Endothelial cell of umbilical vein (primary cell): ENCODE measurements around the gene TMEM121. TPM values are rescaled to one million over a fixed set of nuclear protein-coding genes. Genes with fewer than 3 reads are reported as not detected.

Experiments used
- BruUV-seq: library from RNA; stranded (reverse); fragments of 400-500 nt; replicated peaks from 2 replicates; lab custom pipeline; 2021; lab: Mats Ljungman, UMichigan
- CTCF ChIA-PET: fragments of 300-600, 350-600 bp; sonication (Branson Sonifier 250); formaldehyde crosslinking; loops from one replicate; lab custom pipeline; 2021; ENCODE audit warnings: antibody characterized with exemption, inconsistent platforms; lab: Charles Lee
- POLR2A ChIA-PET: fragments of 300-600, 350-600 bp; sonication (Branson Sonifier 250); formaldehyde crosslinking; loops from one replicate; lab custom pipeline; 2021; ENCODE audit warnings: antibody characterized with exemption, inconsistent platforms; lab: Charles Lee
- DNase-seq: peaks from one replicate; pipeline ENCODE4 v3.0.0-alpha.2; 2011; ENCODE audit warnings: low read depth, low spot score
- FAIRE-seq: peaks from 2 replicates; lab custom pipeline; 2011; peaks lifted over from hg19 to GRCh38; lab: Jason Lieb, UNC
- H2AFZ ChIP-seq: 2 replicates; pipeline ENCODE4 v1.6.0; 2012; ENCODE audit warnings: low read depth, low read length, control low read depth, inconsistent platforms
- H3K27ac ChIP-seq: 2 replicates; pipeline ENCODE4 v1.5.1; 2011; ENCODE audit warnings: low read depth, mild to moderate bottlenecking, control low read depth, low read length, moderate library complexity; ENCODE audit not compliant: insufficient read depth
- H3K27me3 ChIP-seq, 2 experiments: 2 replicates each; pipeline versions ENCODE4 v1.6.0 to v1.6.1; 2011; ENCODE audit warnings: low read length in 2 of 2, mixed read lengths in 1 of 2; ENCODE audit not compliant: control insufficient read depth in 2 of 2, insufficient read depth in 2 of 2
- H3K36me3 ChIP-seq, 2 experiments: 2 replicates in 1 of 2; 3 replicates in 1 of 2; pipeline ENCODE4 v1.5.1; 2011; ENCODE audit warnings: low read length in 2 of 2, mild to moderate bottlenecking in 1 of 2, moderate library complexity in 1 of 2; ENCODE audit not compliant: control insufficient read depth in 2 of 2, insufficient read depth in 2 of 2; ENCODE audit errors: extremely low read depth in 1 of 2
- H3K4me1 ChIP-seq: 3 replicates; pipeline ENCODE4 v1.5.1; 2011; ENCODE audit warnings: mild to moderate bottlenecking, low read length; ENCODE audit not compliant: control insufficient read depth, insufficient read depth; ENCODE audit errors: extremely low read depth
- H3K4me2 ChIP-seq: 2 replicates; pipeline ENCODE4 v1.6.1; 2011; ENCODE audit warnings: low read length, control low read depth, mixed read lengths; ENCODE audit not compliant: insufficient read depth
- H3K4me3 ChIP-seq, 3 experiments: fragments of 200-600 bp in 1 of 3; sonication (generic), shearing (Covaris generic) in 1 of 3; replicated peaks in 1 of 3; 2 replicates each; pipeline ENCODE4 v1.5.1; 2011 to 2016; ENCODE audit warnings: control low read depth in 3 of 3, low read length in 3 of 3, mild to moderate bottlenecking in 2 of 3, inconsistent platforms in 1 of 3, low read depth in 1 of 3, moderate library complexity in 1 of 3; ENCODE audit not compliant: insufficient read depth in 1 of 3
- H3K79me2 ChIP-seq: 2 replicates; pipeline ENCODE4 v1.6.0; 2012; ENCODE audit warnings: low read length, inconsistent platforms; ENCODE audit not compliant: control insufficient read depth, insufficient read depth
- H3K9ac ChIP-seq: replicated peaks from 2 replicates; pipeline ENCODE3; 2011; ENCODE audit warnings: low read length, control low read depth; ENCODE audit not compliant: insufficient read depth; ENCODE audit errors: extremely low read depth
- H3K9me1 ChIP-seq: replicated peaks from 3 replicates; pipeline ENCODE4 v1.6.0; 2011; ENCODE audit warnings: mild to moderate bottlenecking, low read length; ENCODE audit not compliant: control insufficient read depth, insufficient read depth; ENCODE audit errors: extremely low read depth
- H3K9me3 ChIP-seq: replicated peaks from 2 replicates; pipeline ENCODE4 v1.5.1; 2012; ENCODE audit warnings: low read length, inconsistent platforms; ENCODE audit not compliant: control insufficient read depth, insufficient read depth
- H4K20me1 ChIP-seq: replicated peaks from 2 replicates; pipeline ENCODE3; 2011; ENCODE audit warnings: mild to moderate bottlenecking, low read length; ENCODE audit not compliant: control insufficient read depth, insufficient read depth; ENCODE audit errors: extremely low read depth
- CTCF ChIP-seq, 2 donors: IDR thresholded peaks; 1 replicate in 1 of 2; 2 replicates in 1 of 2; pipeline ENCODE4 v1.5.1; 2011; ENCODE audit warnings: low read length in 2 of 2, mild to moderate bottlenecking in 2 of 2, moderate library complexity in 2 of 2, control low read depth in 1 of 2, inconsistent platforms in 1 of 2, low read depth in 1 of 2; ENCODE audit not compliant: insufficient read depth in 1 of 2; ENCODE audit errors: extremely low read depth in 1 of 2
- EZH2 ChIP-seq: IDR thresholded peaks from 2 replicates; pipeline ENCODE4 v1.6.1; 2012; ENCODE audit warnings: borderline replicate concordance, low read depth, mild to moderate bottlenecking, moderate library complexity, low read length, inconsistent platforms; ENCODE audit not compliant: severe bottlenecking
- FOS ChIP-seq: IDR thresholded peaks from 2 replicates; pipeline ENCODE4 v1.6.1; 2011; ENCODE audit warnings: mild to moderate bottlenecking, low read length, moderate library complexity, borderline replicate concordance; ENCODE audit not compliant: insufficient read depth
- GATA2 ChIP-seq: IDR thresholded peaks from 2 replicates; pipeline ENCODE4 v1.7.0; 2011; ENCODE audit warnings: low read depth, mild to moderate bottlenecking, moderate library complexity, mixed read lengths, low read length; ENCODE audit not compliant: insufficient read length, insufficient read depth
- JUN ChIP-seq: IDR thresholded peaks from 2 replicates; pipeline ENCODE4 v1.6.1; 2011; ENCODE audit warnings: borderline replicate concordance, low read depth; ENCODE audit not compliant: insufficient read length, insufficient read depth
- MAX ChIP-seq: IDR thresholded peaks from 2 replicates; pipeline ENCODE4 v1.6.1; 2011; ENCODE audit not compliant: insufficient read depth, insufficient read length
- MYC ChIP-seq: IDR thresholded peaks from one replicate; pipeline ENCODE4 v1.6.1; 2011; ENCODE audit warnings: mild to moderate bottlenecking, low read depth, low read length
- POLR2A ChIP-seq: IDR thresholded peaks from 2 replicates; pipeline ENCODE4 v1.6.1; 2012; ENCODE audit warnings: low read depth, mild to moderate bottlenecking, control low read depth, low read length
- POLR2AphosphoS5 ChIP-seq: IDR thresholded peaks from 2 replicates; pipeline ENCODE4 v1.6.1; 2012; ENCODE audit warnings: low read depth, mild to moderate bottlenecking, control low read depth, low read length, moderate library complexity; ENCODE audit not compliant: insufficient read depth
- dilution Hi-C: fragments of 300-500 bp; cut with MboI; formaldehyde crosslinking; loops from one replicate; pipeline ENCODE4 v1.15.0; 2019; ENCODE audit warnings: low sequenced_read_pairs; ENCODE audit not compliant: extremely low pct_ligation_motif_present
- intact Hi-C: fragments of 100-400 bp; cut with micrococcal nuclease; formaldehyde crosslinking; loops from one replicate; pipeline ENCODE4 v1.10.0; 2022
- polyA plus RNA-seq, 4 experiments: library from polyadenylated mRNA; depleted of rRNA in 3 of 4; stranded (reverse) in 3 of 4; unstranded in 1 of 4; fragments of >200 nt; gene quantifications; 2 replicates each; pipeline versions ENCODE4 v1.2.1 to v1.2.3, GENCODE V29; 2011 to 2012; ENCODE audit warnings: missing spikeins in 1 of 4
- total RNA-seq: library from RNA; stranded (reverse); gene quantifications from 2 replicates; pipeline ENCODE4 v1.2.3, GENCODE V29; 2021

TMEM121 gene
- total and polyA plus RNA-seq, 2 donors (not counting 3 experiments of a cell fraction or from before 2014, with no cell fraction given): 4.8 to 7.7 TPM

GRCh38 chr14:105502446-105503295, 23.7 kb upstream of the TMEM121 start:
- no peaks in the 10 kb centered on the region for H3K9me1 ChIP-seq
- intact Hi-C loops: no loop called here
- no TSS peak for BruUV-seq
- no peak for DNase-seq
- CTCF ChIA-PET: no interaction called here
- POLR2A ChIA-PET: no interaction called here
- no peak overlapping the region for H3K4me2 ChIP-seq
- H3K36me3 ChIP-seq: no peaks in the 10 kb centered on the region
- FAIRE-seq: no peak
- no peaks in the 10 kb centered on the region for H4K20me1 ChIP-seq
- H3K27me3 ChIP-seq: no peaks in the 10 kb centered on the region
- no peaks in the 10 kb centered on the region for H3K4me1 ChIP-seq
- dilution Hi-C loops: no loop called here
- H3K4me3 ChIP-seq: no peak overlapping the region
- no peaks in the 10 kb centered on the region for H3K79me2 ChIP-seq
- H3K9ac ChIP-seq: no peak overlapping the region
- H3K27ac ChIP-seq: no peak overlapping the region
- no peak overlapping the region for H2AFZ ChIP-seq
- no peaks in the 10 kb centered on the region for H3K9me3 ChIP-seq
- TF ChIP-seq FOS (no peak), POLR2AphosphoS5 (no peak), POLR2A (no peak)

GRCh38 chr14:105503296-105503640, 23.1 kb upstream of the TMEM121 start:
- Histone ChIP-seq H3K9me3 (no peaks in the 10 kb centered on the region), H3K9ac (no peak overlapping the region), H3K27me3 (no peaks in the 10 kb centered on the region), H3K4me3 (no peak overlapping the region), H3K9me1 (no peaks in the 10 kb centered on the region), H3K4me1 (no peaks in the 10 kb centered on the region), H3K36me3 (no peaks in the 10 kb centered on the region), H3K27ac (no peak overlapping the region), H4K20me1 (no peaks in the 10 kb centered on the region), H3K4me2 (no peak overlapping the region), H3K79me2 (no peaks in the 10 kb centered on the region), H2AFZ (no peak overlapping the region)
- dilution Hi-C loops: no loop called here
- ChIA-PET POLR2A (no interaction called here), CTCF (no interaction called here)
- TF ChIP-seq MAX: no peak
- TF ChIP-seq CTCF (IDR thresholded peaks at IDR 0.05; ENCODE audit: extremely low read depth in 1 of 2, insufficient read depth in 1 of 2, low read depth in 1 of 2, low read length in 2 of 2): no peak
- TF ChIP-seq EZH2: no peak
- TF ChIP-seq POLR2AphosphoS5: no peak
- TF ChIP-seq JUN: no peak
- no peak for TF ChIP-seq GATA2
- TF ChIP-seq POLR2A: no peak
- TF ChIP-seq FOS: no peak
- TF ChIP-seq MYC: no peak
- DNase-seq (no peak), FAIRE-seq (no peak)
- BruUV-seq: no TSS peak
- intact Hi-C loops: no loop called here
